Ovary (tissue), 9 donors: ENCODE data around the gene NKAPD1. TPM values are rescaled to one million over a fixed set of nuclear protein-coding genes. Genes with fewer than 3 reads are reported as not detected.
"Not testable (repeated sequence)": the region's sequence is repeated elsewhere in the genome, so short reads cannot be mapped to it uniquely, and the experiment has no call there.

ENCODE experiments used
- DNase-seq, 5 donors: peaks; one replicate each; pipeline ENCODE4 v3.0.0-alpha.2; 2019 to 2020
- H3K27ac ChIP-seq, 2 donors: fragments of 200-600 bp; one replicate each; pipeline versions ENCODE4 v1.5.1 to v1.8.0; 2019 to 2022
- H3K27me3 ChIP-seq: fragments of 200-600 bp; one replicate; pipeline ENCODE4 v1.8.0; 2022
- H3K36me3 ChIP-seq: fragments of 200-600 bp; sonication (generic); one replicate; pipeline ENCODE4 v1.5.1; 2019
- H3K4me1 ChIP-seq: one replicate; pipeline ENCODE4 v1.8.1; 2013; ENCODE audit warnings: mild to moderate bottlenecking, moderate library complexity; ENCODE audit not compliant: insufficient read depth
- H3K4me3 ChIP-seq: fragments of 200-600 bp; sonication (generic); one replicate; pipeline ENCODE4 v1.5.1; 2017
- H3K9me3 ChIP-seq, 2 donors: fragments of 200-600 bp in 1 of 2; sonication (generic) in 1 of 2; one replicate each; pipeline versions ENCODE4 v1.5.1 to v1.8.1; 2013 to 2019; ENCODE audit warnings: mild to moderate bottlenecking in 1 of 2, moderate library complexity in 1 of 2
- CTCF ChIP-seq, 3 donors: fragments of 450-650 bp in 2 of 3; fragments of 200-600 bp in 1 of 3; IDR thresholded peaks; one replicate each; pipeline versions ENCODE4 v1.5.1 to v1.8.0; 2016 to 2022; ENCODE audit warnings: antibody characterized with exemption in 3 of 3, mild to moderate bottlenecking in 1 of 3
- EP300 ChIP-seq: sonication (generic); formaldehyde crosslinking; IDR thresholded peaks from one replicate; pipeline ENCODE4 v1.6.1; 2017; ENCODE audit warnings: antibody characterized with exemption
- POLR2A ChIP-seq: fragments of 450-650 bp; IDR thresholded peaks from one replicate; pipeline ENCODE4 v1.6.1; 2017; ENCODE audit warnings: antibody characterized with exemption, mild to moderate bottlenecking, moderate library complexity
- WGBS, 3 donors: extraction: QIAGEN DNeasy Blood & Tissue Kit in 1 of 3; methylation state at CpG; one replicate each; pipeline versions ENCODE4 v1.1.5 to v1.1.7; 2013 to 2017; 5-methylcytosine and 5-hydroxymethylcytosine counted together
- intact Hi-C, 4 donors: fragments of 100-400 bp; cut with DNase I; formaldehyde crosslinking; loops; one replicate each; pipeline versions ENCODE4 v1.11.0 to v1.15.1; 2022 to 2023
- polyA plus RNA-seq, 2 donors: library from polyadenylated mRNA; stranded (reverse); fragments of 200-250 nt in 1 of 2; fragments of 350-450 nt in 1 of 2; fragmentation: Illumina TruSeq in 1 of 2; extraction: RNeasy Lipid Tissue Mini Kit (QIAGEN cat#74804) in 1 of 2; gene quantifications; one replicate each; pipeline ENCODE4 v1.2.3, GENCODE V29; 2013 to 2014
- total RNA-seq, 7 donors: library from RNA; depleted of rRNA in 2 of 7; stranded (reverse); fragments of >200 nt in 2 of 7; fragmentation: NEBNext Ultra II Directional in 3 of 7; extraction: Animal tissue kit (Norgen Biotek cat#: 25700) in 3 of 7; gene quantifications; one replicate each; pipeline versions ENCODE4 v1.1.0 to v1.2.4, GENCODE V29; 2016 to 2023
- donor health status: DM: no; HTN: no; CAD: no; lungs with moderate emphysema.
- donor health status: DM: no; HTN: no; CAD: no.
- donor health status: Bipolar disorder and iron deficiency.
- donor health status: DM: yes; HTN: yes; CAD: no.
- donor health status: DM: no; HTN: no; CAD: no.
- donor health status: DM: yes; HTN: yes; CAD: no.

The NKAPD1 gene
- total and polyA plus RNA-seq, 9 donors, result 11.4 to 48.2 (median 18.1) TPM

- no peaks in the 10 kb centered on the region for H3K9me3 ChIP-seq
- intact Hi-C loops, result no loop called here
- H3K27ac ChIP-seq, result no peak overlapping the region
- WGBS, 3 donors, result 92 to 96% (median 96%) methylated on average over 2 of the region's 2 CpGs
- H3K4me3 ChIP-seq, result no peak overlapping the region
- H3K4me1 ChIP-seq, result no peaks in the 10 kb centered on the region
- TF ChIP-seq EP300 (no peak), POLR2A (no peak), CTCF (IDR thresholded peaks at IDR 0.05) (no peak)
- DNase-seq, result no peak
- no peaks in the 10 kb centered on the region for H3K27me3 ChIP-seq
- no peaks in the 10 kb centered on the region for H3K36me3 ChIP-seq
These were observed 31.2 kb upstream of the NKAPD1 start for GRCh38 chr11:112042961-112043304.

GRCh38 chr11:112044961-112045360 is 29.1 kb upstream of the NKAPD1 start:
- intact Hi-C loops, result no loop called here
- no peak for TF ChIP-seq CTCF (IDR thresholded peaks at IDR 0.05)
- no peaks in the 10 kb centered on the region for H3K27me3 ChIP-seq
- no peak for DNase-seq
- WGBS, 3 donors, result 73 to 88% (median 74%) methylated on average over 4 of the region's 4 CpGs
- no peaks in the 10 kb centered on the region for H3K4me1 ChIP-seq
- no peaks in the 10 kb centered on the region for H3K9me3 ChIP-seq
- H3K27ac ChIP-seq, result no peak overlapping the region
- no peaks in the 10 kb centered on the region for H3K36me3 ChIP-seq
- no peak overlapping the region for H3K4me3 ChIP-seq

DNA sequence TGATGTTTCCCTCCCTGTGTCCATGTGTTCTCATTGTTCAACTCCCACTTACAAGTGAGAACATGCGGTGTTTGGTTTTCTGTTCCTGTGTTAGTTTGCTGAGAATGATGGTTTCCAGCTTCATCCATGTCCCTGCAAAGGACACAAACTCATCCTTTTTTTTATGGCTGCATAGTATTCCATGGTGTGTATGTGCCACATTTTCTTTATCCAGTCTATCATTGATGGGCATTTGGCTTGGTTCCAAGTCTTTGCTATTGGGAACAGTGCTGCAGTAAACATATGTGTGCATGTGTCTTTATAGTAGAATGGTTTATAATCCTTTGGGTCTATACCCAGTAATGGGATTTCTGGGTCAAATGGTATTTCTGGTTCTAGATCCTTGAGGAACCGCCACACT is 27.5 kb upstream of the NKAPD1 start:
- H3K27ac ChIP-seq, DNase-seq, H3K4me1 ChIP-seq, intact Hi-C loops, H3K4me3 ChIP-seq, H3K36me3 ChIP-seq, H3K27me3 ChIP-seq, H3K9me3 ChIP-seq: not testable (repeated sequence)
- 96 to 100% (median 98%) methylated on average over 2 of the region's 2 CpGs for whole genome bisulfite sequencing, 3 donors

GRCh38 chr11:112048256-112048655 is 25.8 kb upstream of the NKAPD1 start:
- H3K27ac ChIP-seq, H3K27me3 ChIP-seq, H3K9me3 ChIP-seq, intact Hi-C loops, DNase-seq, H3K4me1 ChIP-seq, H3K4me3 ChIP-seq, H3K36me3 ChIP-seq: not testable (repeated sequence)
- 96 to 98% (median 97%) methylated on average over 3 of the region's 3 CpGs for WGBS, 3 donors

DNA sequence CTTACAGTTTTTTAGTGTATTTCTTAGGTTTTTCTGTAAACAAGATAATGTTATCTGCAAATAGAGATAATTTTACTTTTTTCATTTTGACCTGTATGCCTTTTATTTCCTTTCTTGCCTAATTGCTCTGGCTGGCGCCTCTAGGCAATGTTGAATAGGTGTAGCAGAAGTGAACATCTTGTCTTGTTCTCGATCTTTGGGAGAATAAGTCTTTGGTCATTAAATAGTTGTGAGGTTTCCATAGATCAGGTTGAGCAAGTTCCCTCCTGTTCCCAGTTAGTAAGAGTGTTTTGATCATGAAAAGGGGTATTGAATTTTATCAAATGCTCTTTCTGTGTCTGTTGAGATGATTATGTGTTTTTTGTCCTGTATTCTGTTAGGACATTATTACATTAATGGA is 24.3 kb upstream of the NKAPD1 start:
- DNase-seq, result no peak
- Histone ChIP-seq H3K27me3 (no peaks in the 10 kb centered on the region), H3K36me3 (no peaks in the 10 kb centered on the region), H3K4me1 (no peaks in the 10 kb centered on the region), H3K4me3 (no peak overlapping the region), H3K27ac (no peak overlapping the region), H3K9me3 (no peaks in the 10 kb centered on the region)
- intact Hi-C loops, result no loop called here
- 49 to 50% (median 50%) methylated on average over 2 of the region's 2 CpGs for WGBS, 3 donors
- TF ChIP-seq CTCF (IDR thresholded peaks at IDR 0.05), result no peak
- TF ChIP-seq POLR2A, result no peak
- no peak for TF ChIP-seq EP300

- Histone ChIP-seq H3K4me3 (no peak overlapping the region), H3K4me1 (no peaks in the 10 kb centered on the region), H3K36me3 (no peaks in the 10 kb centered on the region), H3K9me3 (no peaks in the 10 kb centered on the region), H3K27ac (no peak overlapping the region), H3K27me3 (no peaks in the 10 kb centered on the region)
- no peak for DNase-seq
- no peak for TF ChIP-seq EP300
- no peak for TF ChIP-seq POLR2A
- TF ChIP-seq CTCF (IDR thresholded peaks at IDR 0.05), result no peak
- intact Hi-C loops, result no loop called here
- 89 to 92% (median 91%) methylated on average over 3 of the region's 3 CpGs for WGBS, 3 donors
These were observed 23.4 kb upstream of the NKAPD1 start for GRCh38 chr11:112050721-112051120.
